ENCODE results near the gene PTBP1. TPM values are rescaled to one million over a fixed set of nuclear protein-coding genes. Genes with fewer than 3 reads are reported as not detected.
A peak's percentile ranks its signal among the peaks of the same experiment; 100 is the strongest.

Gene PTBP1
- total and polyA plus RNA-seq, 2 of the 13 experiments (the other 11 are each of a cell fraction or from before 2014, with no cell fraction given) = 195 to 288 TPM

GRCh38 chr19:807627-808422, 10.6 kb downstream of the PTBP1 start:
- ChIA-PET CTCF (ENCODE audit: low intra/inter-chr PET ratio, low total read pairs) (no interaction called here), POLR2A (no interaction called here)
- no peaks in the 10 kb centered on the region for H3K27me3 ChIP-seq (ENCODE audit: control insufficient read depth in 1 of 2, insufficient read depth in 2 of 2, low read length in 2 of 2)
- TSS peak; percentile 26 for BruUV-seq (replicated peaks)
- DNase-seq (ENCODE audit: low spot score) (no peak), ATAC-seq (no peak), FAIRE-seq (no peak)
- in situ Hi-C loops (cut with HindIII; ENCODE audit: extremely low pct_ligation_motif_present, low pct_unique_long_range_greater_than_20kb) = no loop called here
- no peaks in the 10 kb centered on the region for H3K4me1 ChIP-seq (ENCODE audit: insufficient read depth, low read length)
- no peaks in the 10 kb centered on the region for H3K9me3 ChIP-seq (ENCODE audit: low read length)
- no peak overlapping the region for H3K27ac ChIP-seq (ENCODE audit: extremely low read length, insufficient read depth, low read length)
- H4K20me1 ChIP-seq (ENCODE audit: insufficient read depth, low read length) = peaks cover 78% of the 10 kb centered on the region
- H3K9ac ChIP-seq (ENCODE audit: insufficient read depth, low read depth, low read length) = no peak overlapping the region
- no peak overlapping the region for H3K4me3 ChIP-seq (replicated peaks in 1 of 3; ENCODE audit: insufficient read depth in 1 of 3, low read depth in 2 of 3, low read length in 3 of 3)
- WGBS (ENCODE audit: low lambda C conversion rate) = 97% methylated on average over 36 of the region's 44 CpGs
- H3K4me2 ChIP-seq (ENCODE audit: low read depth, low read length) = no peak overlapping the region
- peaks cover 46% of the 10 kb centered on the region for H3K79me2 ChIP-seq (ENCODE audit: insufficient read depth, low read length)
- intact Hi-C loops (cut with micrococcal nuclease; ENCODE audit: unreplicated experiment) = no loop called here
- H3K36me3 ChIP-seq (replicated peaks in 1 of 2; ENCODE audit: control insufficient read depth in 1 of 2, insufficient read depth in 2 of 2, low read length in 2 of 2) = peaks cover 52 to 90% of the 10 kb centered on the region in 2 experiments; a peak in 4 of 5 replicates
- H2AFZ ChIP-seq (ENCODE audit: low read length) = no peak overlapping the region
- TF ChIP-seq TEF (CRISPR knock-in tag; IDR thresholded peaks at IDR 0.05) (no peak), FOXK2 (IDR thresholded peaks at IDR 0.05) (no peak), ZNF510 (CRISPR knock-in tag; IDR thresholded peaks at IDR 0.05; ENCODE audit: low read depth) (no peak), POLR2G (IDR thresholded peaks at IDR 0.05; ENCODE audit: low read depth, low read length) (peak; percentile 60), ZNF572 (CRISPR knock-in tag; IDR thresholded peaks at IDR 0.05) (no peak), ZBTB33 (CRISPR knock-in tag; IDR thresholded peaks at IDR 0.05) (0 out of 2 replicates have a peak, but pooled peaks have one; percentile 10), ZNF274 (CRISPR knock-in tag; IDR thresholded peaks at IDR 0.05) (no peak), ZNF816 (CRISPR knock-in tag; IDR thresholded peaks at IDR 0.05; ENCODE audit: borderline replicate concordance) (no peak), NCOA2 (CRISPR knock-in tag; IDR thresholded peaks at IDR 0.05) (no peak), RBM22 (optimal IDR thresholded peaks at IDR 0.05; ENCODE audit: low read length) (peak; percentile 96), POLR2AphosphoS2 (IDR thresholded peaks at IDR 0.05; ENCODE audit: low read depth, low read length) (peak; percentile 97; the same call in 1 of the 2 replicates), MIER3 (CRISPR knock-in tag; IDR thresholded peaks at IDR 0.05; ENCODE audit: borderline replicate concordance) (no peak), SETDB1 (CRISPR knock-in tag; IDR thresholded peaks at IDR 0.05; ENCODE audit: borderline replicate concordance) (no peak), SRY (CRISPR knock-in tag; IDR thresholded peaks at IDR 0.05) (no peak), AGO2 (optimal IDR thresholded peaks at IDR 0.05; ENCODE audit: low read depth, low read length) (peak; percentile 82), HNF4G (IDR thresholded peaks at IDR 0.05; ENCODE audit: borderline replicate concordance, low read depth, low read length) (no peak), HNF4G (CRISPR knock-in tag; IDR thresholded peaks at IDR 0.05; ENCODE audit: borderline replicate concordance, low read depth) (no peak), POLR2A (IDR thresholded peaks at IDR 0.05; ENCODE audit: insufficient read depth in 1 of 2, low read depth in 2 of 2, low read length in 2 of 2) (peak; percentile 14; a peak in 2 of 4 replicates), ZNF496 (CRISPR knock-in tag; IDR thresholded peaks at IDR 0.05; ENCODE audit: insufficient replicate concordance) (no peak), ZNF619 (CRISPR knock-in tag; IDR thresholded peaks at IDR 0.05) (no peak), CSRNP1 (CRISPR knock-in tag; IDR thresholded peaks at IDR 0.05) (no peak), NR2C2 (CRISPR knock-in tag; IDR thresholded peaks at IDR 0.05; ENCODE audit: borderline replicate concordance) (no peak)
